Activated T-cell treated with anti-CD3 and anti-CD28 coated beads for 24 hours (primary cell): ENCODE data around the gene EEIG1.

Experiments used
- DNase-seq: peaks from one replicate; pipeline ENCODE4 v3.0.0-alpha.2; 2020; ENCODE audit warnings: low read depth

EEIG1 gene

GRCh38 chr9:127941062-127941960 is 39.5 kb downstream of the EEIG1 start:
- DNase-seq = no peak

GRCh38 chr9:127940593-127940992 is 40.2 kb downstream of the EEIG1 start:
- no peak for DNase-seq

DNA sequence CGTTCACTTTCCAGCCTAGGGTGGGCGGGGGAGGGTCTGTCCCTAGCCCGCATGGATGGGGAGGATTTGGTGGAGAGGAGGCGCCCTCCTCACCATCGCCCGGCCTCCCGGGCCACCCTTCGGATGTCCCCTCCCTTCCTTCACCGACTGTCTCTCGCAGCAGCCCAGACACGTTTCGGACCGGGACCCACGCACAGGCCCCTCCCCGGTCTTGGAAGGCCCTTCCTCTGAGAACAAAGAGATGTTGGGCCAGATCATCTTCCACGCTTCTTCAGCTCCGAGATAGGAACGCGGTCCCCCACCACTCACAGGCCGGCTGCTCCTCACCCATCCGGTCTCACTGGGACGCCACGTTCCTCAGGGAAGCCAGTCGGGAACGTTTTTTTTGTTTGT is 42.5 kb downstream of the EEIG1 start:
- no peak for DNase-seq

- peak; percentile 83 for DNase-seq
Observed at GRCh38 chr9:127937388-127938297, 43.1 kb downstream of the EEIG1 start, which contains the start of gene DPM2. Gene DPM2 (minus strand): TSS chr9:127937854. CDS start chr9:127937820, 34 bp downstream.

- DNase-seq = no peak
Observed at GRCh38 chr9:127937056-127937387, 43.8 kb downstream of the EEIG1 start.

- DNase-seq = no peak
Observed at GRCh38 chr9:127936347-127936852, 44.4 kb downstream of the EEIG1 start.

DNA sequence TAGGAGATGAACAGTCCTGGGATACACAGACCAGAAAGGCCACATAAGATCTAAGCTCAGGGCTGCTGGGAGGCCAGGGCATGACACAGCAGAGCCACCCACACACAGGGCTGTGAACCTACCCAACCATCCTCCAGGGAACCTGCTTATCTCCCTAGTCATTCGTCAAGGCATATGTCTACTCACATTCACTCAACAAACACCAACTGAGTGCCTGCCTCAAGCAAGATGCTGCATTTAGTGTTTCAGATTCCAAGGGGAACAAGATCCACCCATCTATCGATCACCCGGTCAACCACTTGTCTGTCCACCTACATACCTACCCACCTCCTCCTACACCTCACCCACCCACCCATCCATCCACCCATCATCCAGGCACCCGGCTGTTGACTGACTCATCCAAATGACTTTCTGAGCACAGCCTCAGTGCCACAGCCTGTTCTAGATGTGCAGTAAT is 45.0 kb downstream of the EEIG1 start:
- no peak for DNase-seq

- no peak for DNase-seq
Observed at GRCh38 chr9:127934986-127935385, 45.8 kb downstream of the EEIG1 start.

- DNase-seq = no peak
Observed at GRCh38 chr9:127934248-127934647, 46.5 kb downstream of the EEIG1 start.

DNA sequence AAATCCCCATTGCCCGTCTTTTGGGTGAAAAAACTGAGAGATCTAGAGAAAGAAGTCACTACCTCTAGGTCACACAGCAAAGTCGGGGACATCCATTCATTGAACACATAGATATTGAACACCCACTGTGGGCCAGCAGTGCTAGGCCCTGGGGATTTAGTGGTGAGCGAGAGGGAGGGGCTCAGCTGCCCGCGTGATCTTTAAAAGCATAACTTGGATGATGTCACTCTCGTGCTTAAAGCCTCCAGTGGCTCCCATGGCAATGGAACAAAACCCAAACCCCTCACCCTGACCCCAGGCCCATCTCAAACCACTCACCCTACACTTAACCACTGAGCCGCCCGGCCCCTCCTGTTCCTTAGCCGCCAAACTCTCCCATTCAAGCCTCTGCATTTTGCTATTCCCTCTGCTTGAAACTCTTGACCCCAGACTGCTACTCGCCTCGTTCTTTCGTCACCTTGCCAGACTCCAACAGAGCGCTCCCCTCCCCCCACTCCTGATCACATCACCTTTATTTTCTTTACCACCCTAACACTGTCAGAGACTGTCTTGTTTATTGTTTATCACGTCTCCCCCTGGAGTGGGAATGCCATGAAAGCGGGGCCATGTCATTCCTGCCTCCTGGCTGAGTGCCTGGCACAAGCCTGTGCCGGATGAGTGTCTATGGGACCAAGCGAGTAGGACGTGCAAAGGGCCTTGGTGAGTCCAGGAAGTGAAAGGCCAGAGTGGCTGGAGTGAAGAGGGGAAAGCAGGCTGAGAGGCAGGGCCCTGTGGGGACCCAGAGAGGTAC is 49.5 kb downstream of the EEIG1 start:
- DNase-seq = no peak
